ENCODE measurements around the gene IHH.
A peak's percentile ranks its signal among the peaks of the same experiment; 100 is the strongest.

DNA sequence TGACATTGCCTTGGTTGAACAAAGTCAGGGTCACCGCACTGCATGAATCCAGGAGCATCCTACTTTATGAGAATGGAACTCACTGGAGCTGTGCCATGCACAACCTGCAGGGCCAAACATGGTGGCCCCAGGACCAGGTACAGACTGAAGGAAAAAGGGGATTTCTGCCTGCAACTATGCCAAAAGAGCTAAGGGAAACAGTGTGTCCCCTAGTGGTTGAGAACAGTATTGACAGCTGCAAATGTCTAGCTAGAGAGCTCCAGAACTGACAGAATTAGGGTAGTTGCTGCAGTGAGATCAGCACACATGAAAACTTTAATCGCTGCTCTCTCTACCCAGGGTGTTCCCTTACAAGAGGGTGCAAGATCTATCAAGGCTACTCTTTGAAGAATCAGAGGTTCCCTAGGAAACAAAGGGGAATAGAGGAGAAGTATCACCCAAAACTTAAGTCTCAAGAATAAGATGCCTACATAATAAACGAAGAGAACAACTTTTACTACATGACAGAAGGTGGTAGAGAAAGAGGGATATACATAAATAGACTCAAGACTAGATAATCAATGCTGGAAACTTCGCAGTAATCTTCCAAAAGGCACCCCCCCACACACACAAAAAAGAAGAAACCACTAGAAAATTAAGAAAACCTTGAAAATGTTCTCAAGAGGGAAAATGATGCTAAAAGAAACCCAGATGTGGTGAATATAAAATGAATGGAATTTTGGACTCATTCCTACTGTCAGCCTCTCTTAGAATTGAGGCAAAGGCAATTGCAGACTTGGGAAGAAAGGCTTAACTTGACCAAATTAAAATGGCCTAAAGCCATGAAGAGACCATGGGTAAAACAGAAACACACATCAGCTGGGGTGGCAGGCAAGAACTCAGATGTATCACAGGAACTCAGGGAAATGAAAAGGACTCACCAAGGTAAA, 43.6 kb upstream of the IHH start:
- TF ChIP-seq, protein P1, sequence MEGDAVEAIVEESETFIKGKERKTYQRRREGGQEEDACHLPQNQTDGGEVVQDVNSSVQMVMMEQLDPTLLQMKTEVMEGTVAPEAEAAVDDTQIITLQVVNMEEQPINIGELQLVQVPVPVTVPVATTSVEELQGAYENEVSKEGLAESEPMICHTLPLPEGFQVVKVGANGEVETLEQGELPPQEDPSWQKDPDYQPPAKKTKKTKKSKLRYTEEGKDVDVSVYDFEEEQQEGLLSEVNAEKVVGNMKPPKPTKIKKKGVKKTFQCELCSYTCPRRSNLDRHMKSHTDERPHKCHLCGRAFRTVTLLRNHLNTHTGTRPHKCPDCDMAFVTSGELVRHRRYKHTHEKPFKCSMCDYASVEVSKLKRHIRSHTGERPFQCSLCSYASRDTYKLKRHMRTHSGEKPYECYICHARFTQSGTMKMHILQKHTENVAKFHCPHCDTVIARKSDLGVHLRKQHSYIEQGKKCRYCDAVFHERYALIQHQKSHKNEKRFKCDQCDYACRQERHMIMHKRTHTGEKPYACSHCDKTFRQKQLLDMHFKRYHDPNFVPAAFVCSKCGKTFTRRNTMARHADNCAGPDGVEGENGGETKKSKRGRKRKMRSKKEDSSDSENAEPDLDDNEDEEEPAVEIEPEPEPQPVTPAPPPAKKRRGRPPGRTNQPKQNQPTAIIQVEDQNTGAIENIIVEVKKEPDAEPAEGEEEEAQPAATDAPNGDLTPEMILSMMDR (conservative IDR thresholded peaks at IDR 0.05; ENCODE audit: low read depth, low read length) = peak; percentile 86
- TF ChIP-seq EZH2 (IDR thresholded peaks at IDR 0.05; ENCODE audit: borderline replicate concordance, low read depth, low read length, poor library complexity, severe bottlenecking) = no peak

Data from A673 (cell line).